Loucy (cell line): Measurements from ENCODE around the gene GRIN2D.
A peak's percentile ranks its signal among the peaks of the same experiment; 100 is the strongest.

Experiments
- H2AFZ ChIP-seq: fragments of 200-600 bp; sonication (generic); 2 replicates; pipeline ENCODE4 v1.6.0; 2016; ENCODE audit warnings: antibody characterized with exemption, mild to moderate bottlenecking, low read length, moderate library complexity
- H3F3A ChIP-seq: fragments of 200-600 bp; 2 replicates; pipeline ENCODE4 v1.6.0; 2016; ENCODE audit warnings: antibody characterized with exemption, low read depth, mild to moderate bottlenecking
- H3K27me3 ChIP-seq: fragments of 200-600 bp; sonication (generic); 2 replicates; pipeline ENCODE4 v1.6.1; 2014; ENCODE audit warnings: low read length, mild to moderate bottlenecking; ENCODE audit not compliant: insufficient read depth, poor library complexity, severe bottlenecking
- H3K36me3 ChIP-seq: fragments of 200-600 bp; sonication (generic); 2 replicates; pipeline ENCODE4 v1.6.1; 2016; ENCODE audit warnings: low read length; ENCODE audit not compliant: insufficient read depth
- H3K4me1 ChIP-seq: fragments of 200-600 bp; sonication (generic); 2 replicates; pipeline ENCODE4 v1.5.1; 2014; ENCODE audit warnings: low read length, mild to moderate bottlenecking; ENCODE audit not compliant: insufficient read depth, poor library complexity, severe bottlenecking
- H3K4me2 ChIP-seq: fragments of 200-600 bp; sonication (generic); 2 replicates; pipeline ENCODE4 v1.6.0; 2014; ENCODE audit warnings: antibody characterized with exemption, low read length, low read depth, mild to moderate bottlenecking; ENCODE audit not compliant: poor library complexity, severe bottlenecking
- H3K4me3 ChIP-seq: fragments of 200-600 bp; sonication (generic); 2 replicates; pipeline ENCODE4 v1.5.1; 2014; ENCODE audit warnings: low read length, mild to moderate bottlenecking, mixed read lengths; ENCODE audit not compliant: poor library complexity, severe bottlenecking
- H3K79me2 ChIP-seq: fragments of 200-600 bp; sonication (generic); 2 replicates; pipeline ENCODE4 v1.6.1; 2014; ENCODE audit warnings: low read length; ENCODE audit not compliant: insufficient read depth
- H3K9ac ChIP-seq: fragments of 200-600 bp; sonication (generic); 2 replicates; pipeline ENCODE4 v1.6.0; 2014; ENCODE audit warnings: mild to moderate bottlenecking, low read depth, low read length, moderate library complexity; ENCODE audit not compliant: poor library complexity, severe bottlenecking
- H3K9me2 ChIP-seq: fragments of 200-600 bp; sonication (generic); replicated peaks from 2 replicates; pipeline ENCODE4 v1.6.1; 2016; ENCODE audit warnings: low read depth, low read length, mixed read lengths
- H3K9me3 ChIP-seq: fragments of 200-600 bp; sonication (generic); 2 replicates; pipeline ENCODE4 v1.6.1; 2014; ENCODE audit warnings: mild to moderate bottlenecking, antibody characterized with exemption, low read length, low read depth; ENCODE audit not compliant: insufficient read depth
- H4K20me1 ChIP-seq: fragments of 200-600 bp; sonication (generic); 2 replicates; pipeline ENCODE4 v1.6.0; 2014; ENCODE audit warnings: antibody characterized with exemption, low read length, mild to moderate bottlenecking; ENCODE audit not compliant: insufficient read depth, poor library complexity, severe bottlenecking
- EZH2phosphoT487 ChIP-seq: fragments of 200-600 bp; IDR thresholded peaks from 2 replicates; pipeline ENCODE4 v1.6.1; 2018; ENCODE audit warnings: antibody characterized with exemption, mild to moderate bottlenecking, moderate library complexity, borderline replicate concordance
- TF ChIP-seq, protein P1 (sequence below): fragments of 200-600 bp; sonication (generic); conservative IDR thresholded peaks from 2 replicates; pipeline ENCODE4 v1.5.1; 2014; ENCODE audit warnings: mild to moderate bottlenecking, antibody characterized with exemption, low read length

The GRIN2D gene

DNA sequence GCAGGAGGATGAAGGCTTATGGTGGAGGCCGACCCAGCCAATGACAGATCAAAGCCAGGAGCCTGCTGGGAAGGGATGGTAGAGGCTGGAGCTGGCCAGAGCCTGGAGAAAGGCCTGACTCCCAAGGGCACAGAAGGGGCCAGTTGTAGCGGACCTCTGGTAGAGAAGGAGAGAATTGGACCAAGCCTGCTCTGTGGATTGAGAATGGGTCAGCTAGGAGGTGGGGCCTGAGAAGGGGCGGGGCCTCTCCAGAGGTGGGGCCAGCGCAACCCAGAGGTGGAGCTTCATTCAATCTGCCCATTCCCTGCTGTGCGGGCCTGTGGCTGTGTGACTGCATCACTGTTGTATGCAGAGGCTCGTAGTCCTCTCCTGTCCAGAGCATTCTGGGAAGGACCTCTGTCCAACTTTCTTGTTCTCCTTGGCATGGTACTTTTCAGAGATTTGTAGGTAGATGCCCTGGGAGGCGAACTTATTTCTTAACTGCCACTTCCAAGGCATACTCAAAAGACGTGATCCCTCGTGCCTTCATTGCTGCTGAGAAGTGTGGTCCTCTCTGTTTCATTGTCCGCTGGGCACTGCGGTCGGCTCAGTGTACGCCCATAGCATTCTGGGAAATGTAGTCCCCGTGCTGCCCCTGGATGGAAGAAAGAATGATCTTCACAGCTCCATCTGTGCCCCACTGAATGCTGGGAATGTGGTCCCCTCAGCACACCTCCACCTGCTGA, 6.7 kb downstream of the GRIN2D start:
- TF ChIP-seq EZH2phosphoT487: no peak
- TF ChIP-seq, protein P1, sequence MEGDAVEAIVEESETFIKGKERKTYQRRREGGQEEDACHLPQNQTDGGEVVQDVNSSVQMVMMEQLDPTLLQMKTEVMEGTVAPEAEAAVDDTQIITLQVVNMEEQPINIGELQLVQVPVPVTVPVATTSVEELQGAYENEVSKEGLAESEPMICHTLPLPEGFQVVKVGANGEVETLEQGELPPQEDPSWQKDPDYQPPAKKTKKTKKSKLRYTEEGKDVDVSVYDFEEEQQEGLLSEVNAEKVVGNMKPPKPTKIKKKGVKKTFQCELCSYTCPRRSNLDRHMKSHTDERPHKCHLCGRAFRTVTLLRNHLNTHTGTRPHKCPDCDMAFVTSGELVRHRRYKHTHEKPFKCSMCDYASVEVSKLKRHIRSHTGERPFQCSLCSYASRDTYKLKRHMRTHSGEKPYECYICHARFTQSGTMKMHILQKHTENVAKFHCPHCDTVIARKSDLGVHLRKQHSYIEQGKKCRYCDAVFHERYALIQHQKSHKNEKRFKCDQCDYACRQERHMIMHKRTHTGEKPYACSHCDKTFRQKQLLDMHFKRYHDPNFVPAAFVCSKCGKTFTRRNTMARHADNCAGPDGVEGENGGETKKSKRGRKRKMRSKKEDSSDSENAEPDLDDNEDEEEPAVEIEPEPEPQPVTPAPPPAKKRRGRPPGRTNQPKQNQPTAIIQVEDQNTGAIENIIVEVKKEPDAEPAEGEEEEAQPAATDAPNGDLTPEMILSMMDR: no peak
- Histone ChIP-seq H3F3A (no peaks in the 10 kb centered on the region), H3K4me2 (no peak overlapping the region), H3K9me3 (no peaks in the 10 kb centered on the region), H2AFZ (no peak overlapping the region), H4K20me1 (no peaks in the 10 kb centered on the region), H3K9me2 (no peaks in the 10 kb centered on the region), H3K27me3 (no peaks in the 10 kb centered on the region), H3K9ac (no peak overlapping the region), H3K4me1 (no peaks in the 10 kb centered on the region), H3K36me3 (no peaks in the 10 kb centered on the region), H3K79me2 (no peaks in the 10 kb centered on the region), H3K4me3 (no peak overlapping the region)

- no peak overlapping the region for H3K4me3 ChIP-seq
These were observed 7.8 kb downstream of the GRIN2D start for GRCh38 chr19:48401287-48401686.

DNA sequence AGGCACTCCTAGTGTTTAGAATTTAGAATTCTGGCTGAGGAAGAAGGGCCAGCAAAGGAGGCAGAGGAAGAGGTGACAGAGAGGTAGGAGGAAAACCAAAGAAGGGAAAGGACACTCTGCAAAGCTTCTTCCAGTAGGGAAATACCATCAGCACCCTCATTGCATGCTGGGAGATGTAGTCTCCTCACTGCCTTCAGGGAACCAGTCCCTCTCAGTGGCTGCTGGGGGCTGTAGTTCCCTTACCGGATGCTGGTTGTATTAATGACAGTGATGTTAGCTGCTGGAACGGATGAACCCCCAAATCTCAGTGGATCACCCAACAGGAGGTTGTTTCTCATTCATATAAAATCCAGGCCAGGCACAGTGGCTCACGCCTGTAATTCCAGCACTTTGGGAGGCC, 10.1 kb downstream of the GRIN2D start:
- no peaks in the 10 kb centered on the region for H3K79me2 ChIP-seq
- no peaks in the 10 kb centered on the region for H3K9me3 ChIP-seq
- peak overlapping the region; percentile 59 for H3K4me2 ChIP-seq
- H2AFZ ChIP-seq: peak overlapping the region; percentile 98
- no peaks in the 10 kb centered on the region for H3K27me3 ChIP-seq
- no peaks in the 10 kb centered on the region for H3K4me1 ChIP-seq
- no peaks in the 10 kb centered on the region for H4K20me1 ChIP-seq
- TF ChIP-seq, protein P1: no peak
- TF ChIP-seq EZH2phosphoT487: no peak
- H3F3A ChIP-seq: no peaks in the 10 kb centered on the region
- H3K9me2 ChIP-seq: no peaks in the 10 kb centered on the region
- no peaks in the 10 kb centered on the region for H3K36me3 ChIP-seq
- no peak overlapping the region for H3K4me3 ChIP-seq
- no peak overlapping the region for H3K9ac ChIP-seq

More at GRCh38 chr19:48401287-48401686, 7.8 kb downstream of the GRIN2D start:
- H3K9me3 ChIP-seq: no peaks in the 10 kb centered on the region
- H3K79me2 ChIP-seq: no peaks in the 10 kb centered on the region
- no peaks in the 10 kb centered on the region for H4K20me1 ChIP-seq
- no peak overlapping the region for H3K9ac ChIP-seq
- no peak overlapping the region for H3K4me2 ChIP-seq
- H3K36me3 ChIP-seq: no peaks in the 10 kb centered on the region
- TF ChIP-seq EZH2phosphoT487: no peak
- TF ChIP-seq, protein P1: no peak
- no peaks in the 10 kb centered on the region for H3K4me1 ChIP-seq
- H3K9me2 ChIP-seq: no peaks in the 10 kb centered on the region
- no peaks in the 10 kb centered on the region for H3F3A ChIP-seq
- no peaks in the 10 kb centered on the region for H3K27me3 ChIP-seq
- no peak overlapping the region for H2AFZ ChIP-seq
